T47D (cell line): Measurements from ENCODE around the gene SLC5A11.
"Not testable (repeated sequence)": the region's sequence is repeated elsewhere in the genome, so short reads cannot be mapped to it uniquely, and the experiment has no call there.

Source experiments
- DNase-seq, 2 experiments: peaks; one replicate each; pipeline versions ENCODE4 v3.0.0 to v3.0.0-alpha.2; 2011 to 2012; ENCODE audit warnings: low read depth in 1 of 2, low spot score in 1 of 2
- JUND ChIP-seq: IDR thresholded peaks from 2 replicates; pipeline ENCODE4 v1.6.1; 2012; ENCODE audit warnings: low read depth
- in situ Hi-C: cut with HindIII; loops from 2 replicates; pipeline ENCODE4 v1.10.0; 2016; ENCODE audit warnings: low sequenced_read_pairs, low pct_unique_long_range_greater_than_20kb

Gene SLC5A11

DNA sequence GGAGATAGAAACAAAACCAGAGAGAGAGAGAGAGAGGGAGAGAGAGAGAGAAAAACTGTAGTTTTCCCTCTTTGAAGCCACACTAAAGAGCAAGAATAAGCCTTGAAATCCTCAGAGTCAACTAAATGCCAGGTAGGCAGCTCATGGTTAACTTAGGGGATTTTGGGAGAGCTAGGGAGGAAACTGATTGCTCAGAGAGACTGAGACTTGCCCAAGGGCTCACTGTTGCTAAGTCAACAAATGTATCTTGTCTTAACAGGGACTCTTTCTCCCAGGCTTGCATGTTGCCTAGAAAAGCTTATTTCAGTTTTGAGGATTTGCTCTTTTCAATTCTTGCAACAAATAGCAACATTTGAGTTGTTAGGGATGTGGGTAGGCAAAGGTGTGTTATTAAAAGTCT, 4.5 kb upstream of the SLC5A11 start:
- no peak for TF ChIP-seq JUND

GRCh38 chr16:24844101-24845030, 1.4 kb upstream of the SLC5A11 start:
- TF ChIP-seq JUND = no peak
- no peak for DNase-seq
- in situ Hi-C loops = no loop called here

More for the DNA sequence above, 4.5 kb upstream of the SLC5A11 start:
- DNase-seq = no peak
- in situ Hi-C loops = no loop called here

GRCh38 chr16:24845031-24845365, 765 bp upstream of the SLC5A11 start:
- in situ Hi-C loops, DNase-seq: not testable (repeated sequence)

- no peak for DNase-seq
- in situ Hi-C loops = no loop called here
- no peak for TF ChIP-seq JUND
These were observed 990 bp downstream of the SLC5A11 start for GRCh38 chr16:24846548-24847357.

- in situ Hi-C loops = no loop called here
- no peak for DNase-seq
- no peak for TF ChIP-seq JUND
These were observed 1.5 kb downstream of the SLC5A11 start for GRCh38 chr16:24847358-24847664.

DNA sequence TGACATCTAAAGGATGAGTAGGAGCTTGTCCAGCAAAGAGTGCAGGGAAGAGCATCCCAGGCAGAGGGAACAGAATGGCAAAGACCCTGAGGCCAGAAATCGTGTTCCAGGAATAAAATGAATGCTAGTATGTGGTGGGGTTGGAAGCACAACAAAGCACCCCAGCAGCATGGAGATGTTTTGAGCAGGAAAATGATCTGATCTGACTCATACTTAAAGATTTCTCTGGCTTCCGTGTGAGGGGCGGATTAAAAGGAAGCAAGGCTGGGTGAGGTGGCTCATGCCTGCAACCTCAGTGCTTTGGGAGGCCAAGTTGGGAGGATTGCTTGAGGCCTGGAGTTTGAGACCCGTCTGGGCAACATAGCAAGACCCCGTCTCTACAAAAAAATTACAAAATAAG, 2.3 kb downstream of the SLC5A11 start:
- in situ Hi-C loops = no loop called here
- TF ChIP-seq JUND = no peak
- no peak for DNase-seq

DNA sequence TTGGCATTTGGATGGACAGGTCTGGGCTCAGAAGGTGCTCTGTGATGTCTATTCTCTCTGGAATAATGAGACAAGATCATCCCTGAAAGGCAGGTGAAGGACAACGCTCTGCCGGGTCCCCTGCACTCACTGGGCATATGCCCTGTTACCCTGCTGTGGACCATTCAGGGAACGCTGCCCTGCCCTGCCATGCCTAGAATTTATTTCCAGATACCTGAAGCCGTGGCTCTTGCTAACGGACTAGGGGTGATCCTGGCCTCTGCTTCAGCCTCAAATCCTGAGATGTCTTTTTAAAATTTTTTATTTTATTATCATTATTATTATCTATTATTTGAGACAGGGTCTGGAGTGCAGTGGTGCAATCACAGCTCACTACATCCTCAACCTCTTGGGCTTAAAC, 3.9 kb downstream of the SLC5A11 start:
- in situ Hi-C loops = no loop called here
- TF ChIP-seq JUND = no peak
- DNase-seq = no peak

- in situ Hi-C loops = no loop called here
- TF ChIP-seq JUND = no peak
- no peak for DNase-seq
These were observed 4.7 kb downstream of the SLC5A11 start for GRCh38 chr16:24850289-24850938.

- TF ChIP-seq JUND = no peak
- in situ Hi-C loops = no loop called here
- no peak for DNase-seq
These were observed 5.9 kb downstream of the SLC5A11 start for GRCh38 chr16:24851700-24852099.

GRCh38 chr16:24852281-24852721, 6.5 kb downstream of the SLC5A11 start:
- no peak for TF ChIP-seq JUND
- DNase-seq = no peak
- in situ Hi-C loops = no loop called here

DNA sequence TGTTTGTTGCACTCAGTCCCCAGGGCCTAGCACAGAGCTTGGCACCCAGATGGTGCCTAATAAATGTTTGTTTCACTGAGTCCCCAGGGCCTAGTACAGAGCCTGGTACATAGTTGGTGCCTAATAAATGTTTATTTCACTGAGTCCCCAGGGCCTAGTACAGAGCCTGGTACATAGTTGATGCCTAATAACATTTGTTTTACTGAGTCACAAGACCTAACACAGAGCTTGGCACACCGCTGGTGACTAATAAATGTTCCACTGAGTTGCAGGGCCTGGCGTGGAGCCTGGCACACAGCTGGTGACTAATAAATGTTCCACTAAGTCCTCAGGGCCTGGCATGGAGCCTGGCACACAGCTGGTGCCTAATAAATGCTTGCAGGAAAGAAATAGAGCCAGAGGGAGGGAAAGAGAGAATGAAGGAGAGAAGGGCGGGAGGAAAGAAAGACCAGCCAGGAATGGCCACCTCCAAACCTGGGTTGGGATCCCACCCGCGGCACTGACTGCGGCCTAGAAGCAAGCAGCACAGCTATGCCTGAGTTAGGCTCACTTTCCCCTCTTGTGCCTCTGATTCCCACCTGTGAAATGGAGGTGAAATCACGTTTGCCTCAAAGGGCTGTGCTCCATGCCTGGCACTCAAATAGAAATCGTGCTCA, 7.5 kb downstream of the SLC5A11 start:
- TF ChIP-seq JUND = no peak
- in situ Hi-C loops = no loop called here
- no peak for DNase-seq

GRCh38 chr16:24853830-24854229, 8.1 kb downstream of the SLC5A11 start:
- in situ Hi-C loops = no loop called here
- TF ChIP-seq JUND = no peak
- no peak for DNase-seq
